HS-27A (cell line): Measurements from ENCODE around the gene ADCY1.

Experiments used
- DNase-seq: peaks from one replicate; pipeline ENCODE4 v3.0.0-alpha.2; 2012; ENCODE audit warnings: low read depth, missing footprints

ADCY1 gene

DNA sequence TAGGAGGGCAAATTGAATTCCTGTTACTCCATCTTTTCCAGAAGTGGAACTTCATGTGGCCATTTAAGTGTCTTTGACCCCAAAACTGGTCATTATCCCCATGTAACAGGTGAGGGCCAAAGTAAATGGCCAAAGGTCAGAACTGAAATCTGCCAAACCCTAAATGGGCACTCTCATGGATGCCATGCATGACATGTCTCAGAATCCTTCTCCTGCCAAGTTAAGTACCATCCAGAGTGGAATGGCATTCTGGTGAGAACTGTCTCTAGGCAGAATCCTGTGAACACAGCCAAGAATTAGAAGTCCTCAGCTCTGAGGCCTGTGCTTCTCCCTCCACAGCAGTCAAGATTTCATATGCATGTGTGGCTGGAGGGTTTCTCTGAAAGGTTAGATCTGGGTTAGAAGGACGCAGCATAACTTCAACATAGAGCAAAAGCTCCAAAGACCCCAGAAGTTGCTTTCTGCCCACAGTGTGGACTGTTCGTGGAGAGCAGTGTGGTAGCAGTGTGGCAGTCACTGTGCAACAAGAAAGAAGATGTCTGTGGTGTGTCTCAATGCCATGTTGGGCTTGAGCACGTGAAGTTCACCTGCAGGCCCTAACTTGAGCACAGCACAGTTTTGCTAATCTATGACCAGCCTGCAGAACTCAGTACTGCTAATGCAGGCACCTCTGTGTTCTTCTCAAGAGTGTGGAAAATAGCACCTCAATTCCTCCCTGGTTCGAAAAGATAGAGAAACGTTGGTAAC, 121.3 kb downstream of the ADCY1 start:
- DNase-seq = no peak

DNA sequence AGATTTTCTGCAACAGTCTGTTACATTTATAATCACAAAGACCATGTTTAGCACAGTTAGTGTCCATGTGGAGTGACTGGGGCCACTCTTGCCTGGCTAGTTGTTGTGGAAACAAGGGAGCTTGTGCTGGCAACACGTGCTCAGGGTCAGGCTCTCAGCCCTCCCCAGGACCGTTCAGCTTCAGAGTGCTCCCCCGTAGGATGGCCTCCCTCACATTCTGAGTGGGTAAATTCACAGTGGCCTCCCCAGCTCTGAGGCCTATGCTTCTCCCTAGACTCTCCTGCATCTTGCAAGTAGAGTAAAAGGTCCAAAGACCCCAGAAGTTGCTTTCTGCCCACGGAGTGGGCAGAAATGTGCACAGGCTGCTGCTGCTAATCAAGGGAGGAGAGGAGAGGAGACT, 122.3 kb downstream of the ADCY1 start:
- DNase-seq = no peak

DNA sequence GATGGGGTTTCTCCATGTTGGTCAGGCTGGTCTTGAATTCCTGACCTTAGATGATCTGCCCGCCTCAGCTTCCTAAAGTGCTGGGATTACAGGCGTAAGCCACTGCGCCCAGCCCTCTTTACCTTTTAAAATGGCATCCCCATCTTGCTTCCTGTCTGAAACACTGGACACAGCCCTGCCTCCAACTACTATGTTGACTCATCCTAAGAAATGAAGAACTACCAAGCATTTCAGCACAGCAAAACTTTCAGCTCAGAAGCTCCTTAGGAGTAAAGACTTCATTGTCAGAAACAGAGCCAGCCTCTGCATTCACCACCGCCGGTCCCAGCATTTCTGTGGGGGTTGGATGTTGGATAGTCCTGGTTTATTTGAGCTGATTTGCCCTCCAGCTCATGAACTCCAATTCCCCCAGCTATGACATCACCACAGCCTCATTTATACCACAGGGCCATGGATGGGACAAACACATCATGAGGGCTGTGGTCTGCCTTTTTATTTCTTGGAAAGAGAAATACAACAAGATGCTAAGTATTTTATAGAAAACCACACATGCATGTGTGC, 123.5 kb downstream of the ADCY1 start:
- no peak for DNase-seq

DNA sequence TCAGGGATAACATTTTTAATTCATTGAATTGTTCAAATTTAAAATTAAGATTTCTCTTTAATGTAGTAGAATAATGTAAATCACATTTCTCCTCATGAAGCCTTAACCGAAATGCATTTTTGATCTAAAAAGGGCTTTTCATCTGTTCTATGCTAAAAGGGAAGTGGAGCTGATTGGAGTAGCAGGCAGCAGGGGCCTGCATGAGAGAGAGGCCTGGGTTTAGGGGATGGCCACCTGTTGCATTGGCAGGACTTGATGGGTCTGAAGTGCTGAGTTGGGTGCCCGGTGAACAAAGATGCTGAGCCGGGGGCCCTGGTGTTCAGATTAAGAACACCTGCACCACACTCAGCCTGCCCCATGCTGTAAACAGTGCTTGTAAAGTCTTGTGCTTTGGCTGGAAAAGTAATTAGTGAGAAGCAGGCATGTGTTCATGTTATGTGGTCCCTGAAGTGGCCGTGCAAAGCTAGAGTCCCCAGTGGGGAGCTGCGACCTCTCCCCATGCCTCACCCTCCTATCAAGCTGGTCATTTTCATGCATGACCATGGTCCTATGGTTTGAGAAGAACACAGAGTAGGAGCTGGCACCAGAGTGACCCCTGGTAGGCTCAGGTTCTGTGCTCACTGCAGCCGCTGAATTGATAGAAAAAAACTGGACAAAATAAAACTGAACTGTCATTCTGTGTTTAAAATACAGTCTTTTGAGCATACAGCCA, 124.3 kb downstream of the ADCY1 start:
- DNase-seq = no peak

DNA sequence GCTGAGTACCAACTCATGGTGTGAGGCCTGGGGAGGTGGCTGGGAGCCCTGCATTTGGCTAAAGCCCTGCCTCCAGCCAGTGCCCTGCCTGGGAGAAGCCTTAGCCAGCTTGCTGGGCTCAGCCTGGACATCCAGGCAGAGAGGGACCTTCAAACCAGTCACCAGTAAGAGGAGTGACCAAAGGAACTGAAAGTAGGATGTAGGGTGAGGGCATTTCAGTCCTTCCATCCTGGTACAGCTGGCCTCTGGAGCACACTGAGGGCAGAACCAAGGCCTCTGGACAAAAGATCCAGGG, 124.8 kb downstream of the ADCY1 start:
- no peak for DNase-seq

GRCh38 chr7:45699726-45700390, 125.7 kb downstream of the ADCY1 start:
- no peak for DNase-seq

DNA sequence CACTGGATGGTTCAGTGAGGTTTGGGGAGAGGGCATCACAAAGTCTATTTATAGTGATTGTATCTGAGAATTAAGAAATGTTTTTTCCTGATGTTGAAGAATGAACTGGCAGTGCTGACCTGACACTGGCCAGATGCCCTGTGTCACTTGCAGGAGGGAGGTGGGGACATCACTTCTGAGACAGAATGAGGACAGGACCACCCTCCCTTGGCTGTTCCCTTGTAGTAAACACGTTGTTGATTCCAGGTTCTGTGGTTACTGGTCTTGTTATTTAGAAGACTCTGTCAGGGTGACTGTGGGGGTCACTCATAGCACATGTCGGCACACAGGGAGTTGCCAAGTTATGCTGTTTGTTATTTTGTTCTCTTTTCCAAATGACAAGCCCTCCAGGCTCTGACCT, 126.4 kb downstream of the ADCY1 start:
- DNase-seq = no peak

DNA sequence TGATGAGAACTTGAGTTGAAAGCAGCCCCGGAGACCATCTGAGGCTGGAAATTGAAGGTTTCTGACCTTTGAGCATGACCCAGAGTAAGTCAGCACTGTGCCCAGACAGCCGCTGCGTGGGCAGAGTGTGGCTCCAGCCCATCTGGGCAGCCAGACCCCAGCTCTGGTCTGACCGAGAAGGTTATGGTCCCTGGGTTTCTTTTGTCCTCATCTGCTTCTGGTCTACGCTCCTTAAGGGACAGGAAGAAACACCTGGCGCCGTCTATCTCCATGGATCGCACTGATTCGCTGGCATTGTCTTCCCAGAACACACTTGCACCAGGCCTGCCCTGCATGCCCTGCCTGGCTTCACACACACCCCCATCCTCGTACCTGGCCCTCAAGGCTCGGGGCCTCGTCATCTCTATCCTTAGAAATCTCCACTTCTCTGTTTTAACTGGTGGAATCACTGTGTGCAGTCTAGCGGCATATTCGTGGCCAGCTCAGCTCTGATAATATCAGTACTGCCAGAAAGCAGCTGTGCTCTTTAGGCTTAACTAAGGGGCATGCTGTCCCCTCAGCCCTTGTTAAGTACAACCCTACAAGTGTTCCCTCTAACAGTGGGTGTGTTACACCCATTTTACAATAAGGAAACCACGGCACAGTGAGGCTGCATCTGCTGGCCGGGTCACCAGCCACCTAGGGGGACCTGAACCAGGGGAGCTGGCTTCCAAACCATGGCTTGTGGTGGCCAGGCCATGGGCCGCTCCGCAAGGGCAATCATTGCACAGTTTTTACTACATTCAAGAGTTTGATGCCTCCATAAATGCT, 127.7 kb downstream of the ADCY1 start:
- DNase-seq = no peak

DNA sequence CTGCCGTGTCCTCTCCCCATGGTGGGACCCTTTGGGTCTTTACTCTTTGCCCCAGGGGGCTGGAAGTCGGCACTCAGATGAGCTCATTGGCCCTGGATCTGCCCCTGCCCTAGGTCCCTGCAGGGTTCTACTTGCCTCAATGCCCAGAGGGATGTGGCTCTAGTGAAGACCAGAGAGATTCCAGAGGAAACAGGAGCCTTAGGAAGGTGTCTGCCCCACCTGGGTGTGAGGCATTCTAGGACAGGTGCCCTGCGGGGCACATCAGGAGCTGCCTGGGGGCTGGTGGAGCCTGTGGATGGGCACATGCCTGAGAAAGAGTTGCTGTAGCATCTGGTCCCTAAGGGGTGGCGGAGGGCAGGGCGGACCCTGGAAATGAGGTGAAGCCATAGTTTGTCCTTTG, 128.6 kb downstream of the ADCY1 start:
- DNase-seq = no peak

GRCh38 chr7:45703373-45703821, 129.2 kb downstream of the ADCY1 start:
- no peak for DNase-seq

GRCh38 chr7:45703911-45704682, 129.9 kb downstream of the ADCY1 start:
- DNase-seq = no peak

- DNase-seq = no peak
These were observed 130.5 kb downstream of the ADCY1 start for GRCh38 chr7:45704683-45705016.

- no peak for DNase-seq
These were observed 134.1 kb downstream of the ADCY1 start for GRCh38 chr7:45708046-45708950.

- no peak for DNase-seq
These were observed 135.2 kb downstream of the ADCY1 start for GRCh38 chr7:45709168-45710042.

DNA sequence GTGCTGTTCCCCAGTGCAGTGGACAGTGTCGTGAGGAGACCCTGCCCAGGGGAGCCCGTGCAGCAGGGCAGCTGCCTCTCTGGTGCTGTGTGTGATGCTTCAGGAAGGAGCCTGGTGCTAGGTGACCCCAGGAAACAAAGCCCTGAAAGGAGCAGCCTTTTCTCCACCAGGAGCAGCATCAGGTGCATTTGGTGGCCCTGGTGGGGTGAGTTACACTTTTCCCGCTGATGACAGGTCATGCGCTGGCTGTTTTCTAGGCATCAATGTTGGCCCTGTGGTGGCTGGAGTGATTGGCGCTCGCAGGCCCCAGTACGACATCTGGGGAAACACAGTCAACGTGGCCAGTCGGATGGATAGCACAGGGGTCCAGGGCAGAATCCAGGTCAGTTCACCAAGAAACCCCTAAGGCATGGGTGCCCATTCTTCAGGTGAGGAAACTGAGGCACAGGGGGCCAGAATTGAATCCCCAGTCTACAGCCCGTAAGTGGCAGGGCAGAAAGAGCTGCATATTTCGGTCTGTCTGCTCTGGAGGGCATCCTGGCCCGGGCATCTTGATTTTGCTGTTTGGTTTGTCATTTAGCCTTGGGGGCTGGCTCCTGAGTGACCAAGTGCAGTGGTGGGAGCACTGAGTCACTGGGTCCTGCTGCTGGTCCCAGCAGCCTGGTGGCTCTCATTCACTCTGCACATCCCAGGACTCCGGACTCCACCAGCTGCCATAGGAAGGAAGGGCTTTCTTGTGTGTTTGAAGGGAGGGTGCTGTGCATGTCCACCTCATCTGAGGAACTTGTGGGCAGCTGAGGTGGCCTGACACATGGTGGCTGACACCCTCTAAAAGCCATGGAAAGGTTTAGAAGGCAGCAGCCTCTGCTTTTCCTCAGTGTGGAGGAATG, 136.3 kb downstream of the ADCY1 start:
- no peak for DNase-seq

DNA sequence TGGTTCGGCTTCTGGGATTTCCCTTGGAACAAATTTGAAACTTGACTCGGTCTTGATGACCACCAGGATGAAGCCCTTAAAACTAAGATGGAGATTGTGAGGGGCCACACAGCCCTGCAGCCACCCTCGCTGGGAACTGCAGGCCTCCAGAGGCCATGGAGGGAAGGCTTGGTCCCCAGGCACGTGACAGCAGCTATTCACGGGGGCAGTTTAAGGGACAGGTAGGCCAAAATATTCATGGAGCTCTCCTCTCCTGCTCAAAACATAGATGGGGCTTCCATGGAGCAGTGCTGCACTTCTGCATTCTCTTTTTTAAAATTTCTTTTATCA, 137.0 kb downstream of the ADCY1 start:
- no peak for DNase-seq

DNA sequence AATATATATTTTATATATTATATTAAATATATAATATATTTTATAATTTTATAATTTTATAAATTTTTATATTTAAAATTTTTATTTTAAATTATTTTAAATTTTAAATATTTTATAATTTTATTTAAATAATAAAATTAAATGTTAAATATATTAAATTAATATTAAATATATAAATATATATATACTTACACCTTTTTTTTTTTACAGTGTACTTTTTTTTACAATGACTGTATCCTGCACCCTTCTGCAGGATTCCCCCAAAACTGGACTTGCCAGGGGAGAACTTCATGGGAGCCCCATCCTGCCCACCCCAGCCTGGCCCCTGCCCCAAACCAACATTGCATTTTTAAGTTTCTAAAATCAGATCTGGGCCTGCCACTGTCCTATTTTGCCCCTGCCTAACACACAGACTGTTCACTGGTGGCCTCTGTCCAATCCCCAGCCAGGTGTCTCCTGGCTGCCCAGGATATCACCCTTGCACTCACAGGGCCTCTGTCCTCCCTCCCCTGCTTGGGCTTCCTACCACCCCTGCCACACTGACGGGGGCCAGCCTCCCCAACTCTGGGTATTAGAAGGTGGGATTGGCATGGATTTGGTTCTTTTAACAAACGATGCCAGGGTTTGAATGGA, 138.0 kb downstream of the ADCY1 start:
- DNase-seq = no peak
